HL-60 (cell line): ENCODE results near the gene SF3B3.

Experiments
- DNase-seq, 2 experiments: peaks; one replicate each; pipeline ENCODE4 v3.0.0-alpha.2; 2010 to 2020; ENCODE audit warnings: low read depth in 1 of 2, low spot score in 1 of 2
- H3K27ac ChIP-seq: fragments of 250-450 bp; sonication (Bioruptor Pico); replicated peaks from 2 replicates; pipeline ENCODE4 v1.5.1; 2020; ENCODE audit warnings: mild to moderate bottlenecking, moderate library complexity
- H3K27me3 ChIP-seq: fragments of 250-450 bp; sonication (Bioruptor Pico); 2 replicates; pipeline ENCODE4 v1.5.1; 2021; ENCODE audit warnings: mild to moderate bottlenecking, moderate library complexity; ENCODE audit not compliant: insufficient read depth, poor library complexity, severe bottlenecking
- H3K4me3 ChIP-seq: replicated peaks from 2 replicates; pipeline ENCODE4 v1.5.1; 2011; ENCODE audit warnings: mild to moderate bottlenecking, control low read depth, low read length; ENCODE audit not compliant: insufficient read depth
- CTCF ChIP-seq: IDR thresholded peaks from one replicate; pipeline ENCODE4 v1.5.1; 2011; ENCODE audit warnings: low read length, control low read depth, inconsistent platforms; ENCODE audit not compliant: insufficient read depth
- GABPA ChIP-seq: IDR thresholded peaks from 2 replicates; pipeline ENCODE4 v1.6.1; 2012; ENCODE audit warnings: low read depth
- POLR2AphosphoS5 ChIP-seq: IDR thresholded peaks from 2 replicates; pipeline ENCODE4 v1.6.1; 2012; ENCODE audit warnings: low read depth
- REST ChIP-seq: IDR thresholded peaks from 2 replicates; pipeline ENCODE4 v1.6.1; 2012; ENCODE audit warnings: low read depth; ENCODE audit not compliant: insufficient replicate concordance
- SPI1 ChIP-seq: IDR thresholded peaks from 2 replicates; pipeline ENCODE4 v1.6.1; 2012; ENCODE audit warnings: low read depth, mild to moderate bottlenecking, borderline replicate concordance

SF3B3 gene

GRCh38 chr16:70495425-70496182, 28.0 kb upstream of the SF3B3 start:
- TF ChIP-seq POLR2AphosphoS5: no peak
- TF ChIP-seq SPI1: no peak
- no peak for TF ChIP-seq GABPA
- TF ChIP-seq CTCF: no peak
- TF ChIP-seq REST: no peak
- no peak overlapping the region for H3K27ac ChIP-seq
- DNase-seq: no peak

DNA sequence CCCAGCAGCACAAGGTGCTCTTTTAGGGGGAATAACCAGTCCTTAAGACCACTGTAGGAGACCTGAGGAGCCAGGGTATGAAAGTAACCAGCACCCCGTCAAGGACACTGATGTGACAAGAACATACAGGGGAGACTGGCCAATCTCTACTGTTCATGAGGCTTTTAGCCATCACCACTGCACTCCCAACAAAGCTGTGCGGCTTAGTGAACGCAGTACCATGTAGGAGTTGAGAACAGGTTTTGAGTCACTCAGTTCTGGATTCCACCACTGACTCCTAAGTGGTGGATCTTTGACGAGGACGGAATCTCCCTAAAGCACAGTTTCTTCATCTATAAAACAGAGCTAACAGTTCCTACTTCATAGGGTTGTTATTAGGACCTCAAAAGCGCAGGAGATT, 27.1 kb upstream of the SF3B3 start:
- no peak for DNase-seq
- no peak overlapping the region for H3K27ac ChIP-seq
- no peak for TF ChIP-seq GABPA
- no peak for TF ChIP-seq POLR2AphosphoS5
- TF ChIP-seq REST: no peak
- no peak for TF ChIP-seq CTCF
- TF ChIP-seq SPI1: no peak
- no peaks in the 10 kb centered on the region for H3K27me3 ChIP-seq
- H3K4me3 ChIP-seq: no peak overlapping the region

More at GRCh38 chr16:70495425-70496182, 28.0 kb upstream of the SF3B3 start:
- Histone ChIP-seq H3K4me3 (no peak overlapping the region), H3K27me3 (no peaks in the 10 kb centered on the region)

GRCh38 chr16:70508752-70509151, 14.9 kb upstream of the SF3B3 start:
- no peak for DNase-seq
- no peak overlapping the region for H3K4me3 ChIP-seq
- TF ChIP-seq CTCF (peak; percentile 12), POLR2AphosphoS5 (no peak)
- H3K27me3 ChIP-seq: no peaks in the 10 kb centered on the region
- no peak overlapping the region for H3K27ac ChIP-seq

DNA sequence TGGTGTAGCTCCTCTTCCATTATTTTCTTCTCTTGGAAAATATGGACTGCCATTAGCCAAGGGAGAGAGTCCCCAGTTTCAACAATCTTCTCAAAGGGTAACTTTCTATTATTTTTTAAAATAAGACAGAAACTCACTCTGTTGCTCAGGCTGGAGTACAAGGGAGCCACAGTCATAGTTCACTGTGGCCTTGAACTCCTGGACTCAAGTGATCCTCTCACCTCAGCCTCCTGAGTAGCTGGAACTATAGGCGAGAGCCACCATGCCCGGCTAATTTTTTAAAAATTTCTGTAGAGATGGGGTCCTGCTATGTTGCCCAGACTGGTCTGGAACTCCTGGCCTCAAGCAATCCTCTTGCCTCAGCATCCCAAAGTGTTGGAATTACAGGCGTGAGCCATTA, 13.4 kb upstream of the SF3B3 start:
- H3K27me3 ChIP-seq: no peaks in the 10 kb centered on the region
- no peak overlapping the region for H3K27ac ChIP-seq
- no peak overlapping the region for H3K4me3 ChIP-seq
- DNase-seq: no peak
- TF ChIP-seq GABPA: no peak
- TF ChIP-seq SPI1: no peak
